Astrocyte (in vitro differentiated cells and primary cell): ENCODE results near the gene SURF1. TPM values are rescaled to one million over a fixed set of nuclear protein-coding genes. Genes with fewer than 3 reads are reported as not detected.

Experiments
- DNase-seq: peaks from one replicate; pipeline ENCODE4 v3.0.0-alpha.2; 2010; ENCODE audit warnings: low read depth
- FAIRE-seq: peaks from 2 replicates; lab custom pipeline; 2011; peaks lifted over from hg19 to GRCh38; lab: Jason Lieb, UNC
- H2AFZ ChIP-seq: 2 replicates; pipeline ENCODE4 v1.6.0; 2012; ENCODE audit warnings: low read depth, low read length, inconsistent platforms
- H3K27ac ChIP-seq: 2 replicates; pipeline ENCODE4 v1.5.1; 2011; ENCODE audit warnings: low read depth, low read length, inconsistent platforms
- H3K27me3 ChIP-seq: 2 replicates; pipeline ENCODE4 v1.6.0; 2011; ENCODE audit warnings: low read length, inconsistent platforms; ENCODE audit not compliant: insufficient read depth
- H3K36me3 ChIP-seq: 2 replicates; pipeline ENCODE4 v1.5.1; 2011; ENCODE audit warnings: low read length, inconsistent platforms; ENCODE audit not compliant: insufficient read depth
- H3K4me1 ChIP-seq: 2 replicates; pipeline ENCODE4 v1.5.1; 2011; ENCODE audit warnings: low read length, inconsistent platforms; ENCODE audit not compliant: insufficient read depth
- H3K4me2 ChIP-seq: 2 replicates; pipeline ENCODE4 v1.6.0; 2012; ENCODE audit warnings: low read length, inconsistent platforms
- H3K4me3 ChIP-seq: 2 replicates; pipeline ENCODE4 v1.5.1; 2011; ENCODE audit warnings: low read depth, mild to moderate bottlenecking, low read length, inconsistent platforms; ENCODE audit not compliant: insufficient read depth
- H3K79me2 ChIP-seq: 2 replicates; pipeline ENCODE4 v1.6.0; 2012; ENCODE audit warnings: mild to moderate bottlenecking, low read length, inconsistent platforms; ENCODE audit not compliant: insufficient read depth
- H3K9ac ChIP-seq: 2 replicates; pipeline ENCODE4 v1.6.0; 2012; ENCODE audit warnings: mild to moderate bottlenecking, low read length, inconsistent platforms
- H3K9me3 ChIP-seq: 2 replicates; pipeline ENCODE4 v1.5.1; 2012; ENCODE audit warnings: low read depth, mild to moderate bottlenecking, low read length, inconsistent platforms; ENCODE audit not compliant: insufficient read depth
- H4K20me1 ChIP-seq: 2 replicates; pipeline ENCODE4 v1.6.0; 2012; ENCODE audit warnings: low read length, inconsistent platforms; ENCODE audit not compliant: insufficient read depth
- H3K27ac Mint-ChIP-seq: one replicate; pipeline ENCODE4 v1.8.0; 2021; ENCODE audit warnings: mild to moderate bottlenecking, mixed read lengths; ENCODE audit not compliant: unreplicated experiment
- H3K27me3 Mint-ChIP-seq: one replicate; pipeline ENCODE4 v1.8.0; 2021; ENCODE audit warnings: low read depth, mixed read lengths; ENCODE audit not compliant: unreplicated experiment
- H3K36me3 Mint-ChIP-seq: one replicate; pipeline ENCODE4 v1.8.0; 2021; ENCODE audit warnings: low read depth, mixed read lengths; ENCODE audit not compliant: unreplicated experiment
- H3K4me1 Mint-ChIP-seq: one replicate; pipeline ENCODE4 v1.8.0; 2021; ENCODE audit warnings: low read depth, mixed read lengths; ENCODE audit not compliant: unreplicated experiment
- H3K4me3 Mint-ChIP-seq: one replicate; pipeline ENCODE4 v1.8.0; 2021; ENCODE audit warnings: mild to moderate bottlenecking, moderate library complexity, mixed read lengths; ENCODE audit not compliant: unreplicated experiment
- H3K9me3 Mint-ChIP-seq: one replicate; pipeline ENCODE4 v1.8.0; 2021; ENCODE audit warnings: mild to moderate bottlenecking, mixed read lengths; ENCODE audit not compliant: unreplicated experiment
- EZH2 ChIP-seq: IDR thresholded peaks from 2 replicates; pipeline ENCODE4 v1.6.1; 2012; ENCODE audit warnings: mild to moderate bottlenecking, low read length, inconsistent platforms; ENCODE audit not compliant: insufficient read depth
- total RNA-seq: library from RNA; stranded (reverse); gene quantifications from 2 replicates; pipeline ENCODE4 v1.2.1, GENCODE V29; 2021
- TF ChIP-seq, protein P1 (sequence below): IDR thresholded peaks from 2 replicates; pipeline ENCODE4 v1.5.1; 2011; ENCODE audit warnings: low read depth, mild to moderate bottlenecking, inconsistent platforms, low read length, moderate library complexity; ENCODE audit not compliant: insufficient read depth

The SURF1 gene
- total RNA-seq, 1 donor from 2014 or later: 35.9 TPM

DNA sequence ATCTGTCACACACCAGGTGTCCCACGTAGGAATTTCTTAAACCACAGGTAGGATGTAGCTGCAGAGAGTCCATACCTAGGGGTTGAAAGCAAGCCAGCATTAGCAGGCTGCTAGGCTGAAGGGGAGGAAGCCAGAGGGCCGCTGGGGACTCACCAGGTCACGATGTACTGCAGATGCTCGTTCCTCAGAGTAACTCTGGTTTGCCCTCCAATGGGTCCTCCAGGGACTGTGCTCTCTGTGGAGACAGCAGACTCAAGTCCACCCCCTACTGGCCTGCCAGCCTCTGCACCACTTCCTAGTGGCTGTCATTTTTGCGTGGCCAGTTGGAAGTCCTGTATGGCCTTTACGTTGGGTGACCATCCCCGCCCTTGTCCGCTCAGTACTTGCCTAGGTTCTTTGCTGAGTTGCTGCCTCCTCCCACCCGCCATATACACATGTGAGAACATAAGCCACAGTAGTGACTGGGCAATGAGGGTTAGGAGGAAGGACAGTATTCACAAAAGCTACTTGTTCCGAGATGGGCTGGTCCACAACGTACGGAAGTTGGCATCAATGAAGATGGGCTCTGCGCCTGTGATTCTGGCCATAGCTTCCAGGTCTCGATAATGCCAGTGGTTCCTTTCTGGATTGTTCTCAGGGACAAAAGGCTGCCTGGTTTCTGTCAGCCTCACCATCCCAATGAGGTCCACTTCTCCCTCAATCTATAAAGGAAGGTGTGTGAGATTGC is 4.2 kb downstream of the SURF1 start:
- DNase-seq: peak; percentile 42
- Histone ChIP-seq H3K9me3 (no peaks in the 10 kb centered on the region), H3K36me3 (peaks cover 40% of the 10 kb centered on the region), H2AFZ (no peak overlapping the region), H3K4me2 (no peak overlapping the region), H4K20me1 (peaks cover 71% of the 10 kb centered on the region), H3K79me2 (peaks cover 64% of the 10 kb centered on the region), H3K4me3 (no peak overlapping the region), H3K4me1 (peaks cover 22% of the 10 kb centered on the region), H3K27ac (no peak overlapping the region), H3K27me3 (no peaks in the 10 kb centered on the region), H3K9ac (no peak overlapping the region)
- FAIRE-seq: no peak
- Mint-ChIP-seq H3K4me3 (peak overlapping the region; percentile 70), H3K27ac (no peak overlapping the region), H3K9me3 (no peaks in the 10 kb centered on the region), H3K36me3 (peaks cover 35% of the 10 kb centered on the region), H3K4me1 (peaks cover 26% of the 10 kb centered on the region), H3K27me3 (no peaks in the 10 kb centered on the region)
- TF ChIP-seq EZH2: no peak
- TF ChIP-seq, protein P1, sequence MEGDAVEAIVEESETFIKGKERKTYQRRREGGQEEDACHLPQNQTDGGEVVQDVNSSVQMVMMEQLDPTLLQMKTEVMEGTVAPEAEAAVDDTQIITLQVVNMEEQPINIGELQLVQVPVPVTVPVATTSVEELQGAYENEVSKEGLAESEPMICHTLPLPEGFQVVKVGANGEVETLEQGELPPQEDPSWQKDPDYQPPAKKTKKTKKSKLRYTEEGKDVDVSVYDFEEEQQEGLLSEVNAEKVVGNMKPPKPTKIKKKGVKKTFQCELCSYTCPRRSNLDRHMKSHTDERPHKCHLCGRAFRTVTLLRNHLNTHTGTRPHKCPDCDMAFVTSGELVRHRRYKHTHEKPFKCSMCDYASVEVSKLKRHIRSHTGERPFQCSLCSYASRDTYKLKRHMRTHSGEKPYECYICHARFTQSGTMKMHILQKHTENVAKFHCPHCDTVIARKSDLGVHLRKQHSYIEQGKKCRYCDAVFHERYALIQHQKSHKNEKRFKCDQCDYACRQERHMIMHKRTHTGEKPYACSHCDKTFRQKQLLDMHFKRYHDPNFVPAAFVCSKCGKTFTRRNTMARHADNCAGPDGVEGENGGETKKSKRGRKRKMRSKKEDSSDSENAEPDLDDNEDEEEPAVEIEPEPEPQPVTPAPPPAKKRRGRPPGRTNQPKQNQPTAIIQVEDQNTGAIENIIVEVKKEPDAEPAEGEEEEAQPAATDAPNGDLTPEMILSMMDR: peak; percentile 44

DNA sequence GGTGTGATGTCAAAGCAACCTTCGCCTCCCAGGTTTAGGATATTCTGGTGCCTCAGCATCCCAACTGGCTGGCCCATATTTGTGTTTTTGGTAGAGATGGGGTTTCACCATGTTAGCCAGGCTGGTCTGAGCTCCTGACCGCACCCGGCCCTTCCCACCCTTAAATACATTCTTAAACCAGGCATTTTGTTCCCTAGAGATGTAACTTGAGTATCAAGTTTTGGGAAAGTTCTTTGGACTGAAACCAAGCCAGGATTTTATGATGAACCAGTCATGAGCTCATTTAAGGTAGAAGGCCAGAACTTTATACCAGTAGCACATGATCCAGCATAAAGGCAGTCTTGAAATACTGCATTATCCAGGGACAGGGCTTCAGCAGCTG is 4.8 kb downstream of the SURF1 start:
- Mint-ChIP-seq H3K4me1 (peaks cover 28% of the 10 kb centered on the region), H3K4me3 (peak overlapping the region; percentile 64)
- H3K79me2 ChIP-seq: peaks cover 64% of the 10 kb centered on the region

More for the DNA sequence above, 4.8 kb downstream of the SURF1 start:
- H3K4me1 ChIP-seq: peaks cover 23% of the 10 kb centered on the region
- no peaks in the 10 kb centered on the region for H3K27me3 ChIP-seq
- no peaks in the 10 kb centered on the region for H3K9me3 ChIP-seq
- peaks cover 40% of the 10 kb centered on the region for H3K36me3 ChIP-seq
- no peak for DNase-seq
- H3K9ac ChIP-seq: no peak overlapping the region
- peaks cover 35% of the 10 kb centered on the region for H3K36me3 Mint-ChIP-seq
- no peak overlapping the region for H3K4me2 ChIP-seq
- FAIRE-seq: no peak
- H3K9me3 Mint-ChIP-seq: no peaks in the 10 kb centered on the region
- peak overlapping the region; percentile 41 for H3K27ac Mint-ChIP-seq
- TF ChIP-seq EZH2: no peak
- TF ChIP-seq, protein P1: no peak
- H4K20me1 ChIP-seq: peaks cover 75% of the 10 kb centered on the region
- H3K27ac ChIP-seq: no peak overlapping the region
- H3K27me3 Mint-ChIP-seq: no peaks in the 10 kb centered on the region
- H2AFZ ChIP-seq: no peak overlapping the region
- no peak overlapping the region for H3K4me3 ChIP-seq
